Immature natural killer cell (primary cell): ENCODE data around the gene IL4I1. TPM values are rescaled to one million over a fixed set of nuclear protein-coding genes. Genes with fewer than 3 reads are reported as not detected.
"Not testable (repeated sequence)": the region's sequence is repeated elsewhere in the genome, so short reads cannot be mapped to it uniquely, and the experiment has no call there.

Experiments
- DNase-seq, 3 donors: peaks; one replicate each; pipeline ENCODE4 v3.0.0; 2022; ENCODE audit warnings: mixed read lengths in 1 of 3
- H3K27ac Mint-ChIP-seq, 6 donors: one replicate each; pipeline ENCODE4 v1.8.0; 2020; ENCODE audit warnings: mixed read lengths in 6 of 6, mild to moderate bottlenecking in 5 of 6, inconsistent platforms in 4 of 6, moderate library complexity in 3 of 6
- H3K27me3 Mint-ChIP-seq, 3 donors: one replicate each; pipeline ENCODE4 v1.8.0; 2020 to 2021; ENCODE audit warnings: low read depth in 3 of 3, mild to moderate bottlenecking in 3 of 3, mixed read lengths in 3 of 3, moderate library complexity in 3 of 3, inconsistent platforms in 1 of 3
- H3K36me3 Mint-ChIP-seq, 3 donors: one replicate each; pipeline ENCODE4 v1.8.0; 2020; ENCODE audit warnings: mixed read lengths in 3 of 3, inconsistent platforms in 2 of 3, mild to moderate bottlenecking in 2 of 3
- H3K4me1 Mint-ChIP-seq, 2 donors: one replicate each; pipeline ENCODE4 v1.8.0; 2020; ENCODE audit warnings: inconsistent platforms in 2 of 2, mild to moderate bottlenecking in 2 of 2, mixed read lengths in 2 of 2, moderate library complexity in 1 of 2
- H3K4me3 Mint-ChIP-seq, 5 donors: one replicate each; pipeline ENCODE4 v1.8.0; 2020; ENCODE audit warnings: mild to moderate bottlenecking in 5 of 5, mixed read lengths in 5 of 5, inconsistent platforms in 3 of 5, moderate library complexity in 3 of 5
- H3K9me3 Mint-ChIP-seq, 6 donors: one replicate each; pipeline ENCODE4 v1.8.0; 2020; ENCODE audit warnings: mild to moderate bottlenecking in 6 of 6, mixed read lengths in 6 of 6, inconsistent platforms in 4 of 6, moderate library complexity in 3 of 6
- polyA plus RNA-seq, 3 donors: library from polyadenylated mRNA; unstranded; fragments of 300-500 nt; fragmentation: Illumina TruSeq; gene quantifications; one replicate each; pipeline ENCODE4 v1.2.3, GENCODE V29; 2021

Gene IL4I1, protein sequence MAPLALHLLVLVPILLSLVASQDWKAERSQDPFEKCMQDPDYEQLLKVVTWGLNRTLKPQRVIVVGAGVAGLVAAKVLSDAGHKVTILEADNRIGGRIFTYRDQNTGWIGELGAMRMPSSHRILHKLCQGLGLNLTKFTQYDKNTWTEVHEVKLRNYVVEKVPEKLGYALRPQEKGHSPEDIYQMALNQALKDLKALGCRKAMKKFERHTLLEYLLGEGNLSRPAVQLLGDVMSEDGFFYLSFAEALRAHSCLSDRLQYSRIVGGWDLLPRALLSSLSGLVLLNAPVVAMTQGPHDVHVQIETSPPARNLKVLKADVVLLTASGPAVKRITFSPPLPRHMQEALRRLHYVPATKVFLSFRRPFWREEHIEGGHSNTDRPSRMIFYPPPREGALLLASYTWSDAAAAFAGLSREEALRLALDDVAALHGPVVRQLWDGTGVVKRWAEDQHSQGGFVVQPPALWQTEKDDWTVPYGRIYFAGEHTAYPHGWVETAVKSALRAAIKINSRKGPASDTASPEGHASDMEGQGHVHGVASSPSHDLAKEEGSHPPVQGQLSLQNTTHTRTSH
- polyA plus RNA-seq, result under 1 TPM in 2 of 3 donors, not detected in 1; 0.27 to 0.40 TPM

- peaks cover 3 to 14% (median 3%) of the 10 kb centered on the region in 3 donors for H3K27me3 Mint-ChIP-seq
These were observed at the start of gene IL4I1 for GRCh38 chr19:49896863-49897621. Gene IL4I1, minus strand, starts transcription at chr19:49896887. Its CDS starts 727 bp downstream, at chr19:49896160.

DNA sequence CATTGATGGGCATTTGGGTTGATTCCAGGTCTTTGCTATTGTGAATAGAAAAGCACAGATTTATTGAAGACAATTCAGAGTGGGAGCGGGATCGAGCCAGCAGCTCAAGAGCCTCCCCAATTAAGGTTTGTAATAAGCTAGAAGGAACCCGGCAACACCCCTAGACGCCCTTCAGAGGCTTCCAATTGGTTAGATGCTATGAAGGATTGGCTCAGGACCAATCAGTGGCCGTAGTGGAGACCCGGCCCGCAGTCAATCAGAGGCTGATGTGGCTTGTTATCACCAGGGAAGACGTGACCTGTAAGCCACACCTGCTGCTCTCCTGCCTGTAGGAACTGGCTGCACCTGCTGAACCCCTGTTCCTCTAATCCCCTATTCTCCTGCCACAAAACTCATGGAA lies 49.7 kb upstream of the IL4I1 start:
- Mint-ChIP-seq H3K36me3 (peaks cover 0 to 3% (median 0%) of the 10 kb centered on the region in 3 donors), H3K9me3 (peaks cover 0 to 4% (median under 1%) of the 10 kb centered on the region in 6 donors), H3K4me1 (no peaks in the 10 kb centered on the region), H3K4me3 (no peak overlapping the region), H3K27me3 (peaks cover 4 to 20% (median 4%) of the 10 kb centered on the region in 3 donors), H3K27ac (no peak overlapping the region)
- no peak for DNase-seq

More at GRCh38 chr19:49896863-49897621, at the start of gene IL4I1:
- Mint-ChIP-seq H3K27ac (peak within 1 kb of the TSS; percentile 85 to 96 (median 90)), H3K9me3 (peaks cover 0 to 1% (median 0%) of the 10 kb centered on the region in 6 donors), H3K4me1 (peaks cover 18 to 23% of the 10 kb centered on the region in 2 donors), H3K36me3 (peaks cover 0 to 3% (median 0%) of the 10 kb centered on the region in 3 donors), H3K4me3 (peak within 1 kb of the TSS; percentile 62 to 89 (median 74))
- DNase-seq, result peak; percentile 55 to 63 (median 57)

DNA sequence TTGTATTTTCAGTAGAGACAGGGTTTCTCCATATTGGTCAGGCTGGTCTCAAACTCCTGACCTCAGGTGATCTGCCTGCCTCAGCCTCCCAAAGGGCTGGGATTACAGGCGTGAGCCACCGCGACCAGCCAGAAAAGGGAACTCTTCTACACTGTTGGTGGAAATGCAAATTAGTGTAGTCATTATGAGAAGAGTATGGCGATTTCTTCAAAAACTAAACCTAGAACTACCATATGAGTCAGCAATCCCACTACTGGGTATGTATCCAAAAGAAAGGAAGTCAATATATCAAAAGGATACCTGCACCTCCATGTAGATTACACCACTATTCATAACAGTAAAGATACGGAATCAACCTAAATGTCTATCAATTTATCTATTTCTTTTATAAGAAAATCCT lies 47.9 kb upstream of the IL4I1 start:
- H3K27ac Mint-ChIP-seq, DNase-seq, H3K4me3 Mint-ChIP-seq, H3K9me3 Mint-ChIP-seq, H3K4me1 Mint-ChIP-seq, H3K36me3 Mint-ChIP-seq: not testable (repeated sequence)
- H3K27me3 Mint-ChIP-seq, result peaks cover 4 to 12% (median 4%) of the 10 kb centered on the region in 3 donors

- no peak overlapping the region for H3K4me3 Mint-ChIP-seq
- H3K9me3 Mint-ChIP-seq, result peaks cover 0 to 2% (median 0%) of the 10 kb centered on the region in 6 donors
- DNase-seq, result no peak
- peaks cover 1 to 12% (median 7%) of the 10 kb centered on the region in 3 donors for H3K27me3 Mint-ChIP-seq
- H3K36me3 Mint-ChIP-seq, result peaks cover 0 to 2% (median 0%) of the 10 kb centered on the region in 3 donors
- H3K27ac Mint-ChIP-seq, result peak overlapping the region in 1 of 6 donors; percentile 42
- H3K4me1 Mint-ChIP-seq, result peaks cover 5 to 10% of the 10 kb centered on the region in 2 donors
These were observed 43.8 kb upstream of the IL4I1 start for GRCh38 chr19:49940482-49940791.

- H3K9me3 Mint-ChIP-seq, result peaks cover 0 to 2% (median 0%) of the 10 kb centered on the region in 6 donors
- H3K4me3 Mint-ChIP-seq, result no peak overlapping the region
- peak overlapping the region in 1 of 6 donors; percentile 42 for H3K27ac Mint-ChIP-seq
- H3K27me3 Mint-ChIP-seq, result peaks cover 0 to 9% (median 7%) of the 10 kb centered on the region in 3 donors
- H3K4me1 Mint-ChIP-seq, result peaks cover 5 to 10% of the 10 kb centered on the region in 2 donors
- H3K36me3 Mint-ChIP-seq, result no peaks in the 10 kb centered on the region
- no peak for DNase-seq
These were observed 43.2 kb upstream of the IL4I1 start for GRCh38 chr19:49939721-49940481.

GRCh38 chr19:49938662-49939061 lies 42.0 kb upstream of the IL4I1 start:
- H3K4me3 Mint-ChIP-seq, result no peak overlapping the region
- H3K36me3 Mint-ChIP-seq, result no peaks in the 10 kb centered on the region
- no peak overlapping the region for H3K27ac Mint-ChIP-seq
- peaks cover 0 to 2% (median 0%) of the 10 kb centered on the region in 6 donors for H3K9me3 Mint-ChIP-seq
- H3K27me3 Mint-ChIP-seq, result peaks cover 0 to 4% (median 3%) of the 10 kb centered on the region in 3 donors
- H3K4me1 Mint-ChIP-seq, result peaks cover 8 to 14% of the 10 kb centered on the region in 2 donors
- no peak for DNase-seq

DNA sequence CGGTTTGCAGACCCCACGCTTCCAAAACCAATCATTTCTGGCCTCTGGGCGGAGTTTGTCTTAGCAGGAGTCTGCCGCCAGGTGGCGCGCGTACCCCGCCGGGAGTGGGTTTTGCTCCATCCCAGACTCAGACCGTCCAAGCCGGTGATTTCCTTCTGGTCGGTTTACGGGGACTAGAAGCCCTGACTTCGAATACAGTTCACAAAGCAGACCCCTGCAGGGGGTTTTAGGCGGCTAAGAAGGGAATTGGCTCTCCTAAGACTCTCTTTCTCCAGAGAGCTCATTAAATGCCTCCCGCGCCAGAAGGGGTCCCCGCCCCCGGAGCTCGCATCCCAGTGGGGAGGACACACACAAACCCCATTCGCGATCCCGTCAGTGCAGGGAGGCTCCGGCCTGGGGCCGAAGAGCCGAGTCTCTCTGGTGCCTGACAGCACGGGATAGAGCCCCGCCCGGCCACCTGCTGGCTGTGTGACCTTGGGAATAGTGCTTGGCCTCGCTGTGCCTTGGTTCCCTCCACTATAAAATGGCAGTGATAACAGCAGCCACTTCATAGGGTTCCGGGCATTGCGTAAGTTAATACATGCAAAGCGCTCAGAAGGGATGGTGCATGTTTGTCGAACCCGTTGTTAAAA lies 41.2 kb upstream of the IL4I1 start:
- Mint-ChIP-seq H3K27ac (no peak overlapping the region), H3K4me3 (peak overlapping the region in 1 of 5 donors; percentile 20), H3K27me3 (peaks cover 0 to 4% (median 2%) of the 10 kb centered on the region in 3 donors), H3K4me1 (peaks cover 16 to 21% of the 10 kb centered on the region in 2 donors), H3K9me3 (no peaks in the 10 kb centered on the region), H3K36me3 (no peaks in the 10 kb centered on the region)
- peak; percentile 74 to 76 (median 74) for DNase-seq

DNA sequence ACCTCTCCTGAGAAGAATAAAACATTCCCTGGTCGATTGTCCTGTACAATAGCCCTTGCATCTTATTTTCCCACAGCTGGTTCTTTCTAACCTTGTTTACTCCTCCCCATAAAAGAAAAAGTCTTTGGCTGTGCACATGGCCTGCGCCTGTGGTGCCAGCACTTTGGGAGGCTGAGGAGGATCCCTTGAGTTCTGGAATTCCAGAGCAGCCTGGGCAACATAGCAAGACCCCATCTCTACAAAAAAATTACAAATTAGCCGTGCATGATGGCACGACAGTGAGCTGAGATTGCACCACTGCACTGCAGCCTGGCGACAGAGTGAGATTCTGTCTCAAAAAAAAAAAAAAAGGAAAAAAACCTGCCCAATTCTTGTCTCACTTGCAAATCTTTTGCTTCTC lies 39.9 kb upstream of the IL4I1 start:
- H3K9me3 Mint-ChIP-seq, result no peaks in the 10 kb centered on the region
- peak overlapping the region in 1 of 6 donors; percentile 15 for H3K27ac Mint-ChIP-seq
- no peak for DNase-seq
- H3K4me1 Mint-ChIP-seq, result peaks cover 30 to 33% of the 10 kb centered on the region in 2 donors
- H3K27me3 Mint-ChIP-seq, result peaks cover 5 to 10% (median 6%) of the 10 kb centered on the region in 3 donors
- H3K36me3 Mint-ChIP-seq, result no peaks in the 10 kb centered on the region
- H3K4me3 Mint-ChIP-seq, result no peak overlapping the region

DNA sequence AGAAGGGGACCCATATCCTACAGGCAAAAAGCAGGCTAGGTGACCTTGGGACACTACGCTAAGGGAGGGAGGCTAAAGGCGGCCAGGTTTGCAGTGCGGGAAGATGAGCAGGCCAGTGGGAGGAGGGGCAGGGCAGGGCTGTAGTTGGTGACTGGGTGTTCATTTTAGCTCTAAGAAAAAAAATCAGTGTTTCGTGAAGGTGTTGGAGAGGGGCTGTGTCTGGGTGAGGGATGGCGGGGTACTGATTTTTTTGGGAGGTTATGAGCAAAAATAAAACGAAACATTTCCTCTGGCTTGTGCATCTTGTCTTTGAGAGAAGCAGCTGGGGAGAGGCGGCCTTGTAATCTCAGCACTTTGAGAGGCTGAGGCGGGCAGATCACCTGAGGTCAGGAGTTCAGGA lies 37.0 kb upstream of the IL4I1 start:
- Mint-ChIP-seq H3K4me1 (peaks cover 56 to 57% of the 10 kb centered on the region in 2 donors), H3K9me3 (peaks cover 0 to 2% (median 0%) of the 10 kb centered on the region in 6 donors), H3K27ac (peak overlapping the region in 5 of 6 donors; percentile 31 to 79 (median 61)), H3K27me3 (peaks cover 22 to 28% (median 26%) of the 10 kb centered on the region in 3 donors), H3K4me3 (peak overlapping the region in 3 of 5 donors; percentile 34 to 65 (median 65)), H3K36me3 (no peaks in the 10 kb centered on the region)
- DNase-seq, result no peak

DNA sequence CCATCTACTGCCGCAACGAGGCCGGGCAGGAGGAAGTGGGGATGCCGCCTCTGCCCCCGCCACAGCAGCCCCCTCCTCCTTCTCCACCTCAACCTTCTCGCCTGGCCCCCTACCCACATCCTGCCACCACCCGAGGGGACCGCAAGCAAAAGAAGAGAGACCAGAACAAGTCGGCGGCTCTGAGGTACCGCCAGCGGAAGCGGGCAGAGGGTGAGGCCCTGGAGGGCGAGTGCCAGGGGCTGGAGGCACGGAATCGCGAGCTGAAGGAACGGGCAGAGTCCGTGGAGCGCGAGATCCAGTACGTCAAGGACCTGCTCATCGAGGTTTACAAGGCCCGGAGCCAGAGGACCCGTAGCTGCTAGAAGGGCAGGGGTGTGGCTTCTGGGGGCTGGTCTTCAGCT lies 36.0 kb upstream of the IL4I1 start:
- Mint-ChIP-seq H3K4me1 (peaks cover 63 to 66% of the 10 kb centered on the region in 2 donors), H3K4me3 (peak overlapping the region; percentile 65 to 83 (median 77)), H3K27ac (peak overlapping the region; percentile 31 to 79 (median 70)), H3K9me3 (peaks cover 0 to 2% (median 0%) of the 10 kb centered on the region in 6 donors), H3K36me3 (no peaks in the 10 kb centered on the region), H3K27me3 (peaks cover 26 to 36% (median 30%) of the 10 kb centered on the region in 3 donors)
- peak; percentile 81 to 84 (median 82) for DNase-seq

DNA sequence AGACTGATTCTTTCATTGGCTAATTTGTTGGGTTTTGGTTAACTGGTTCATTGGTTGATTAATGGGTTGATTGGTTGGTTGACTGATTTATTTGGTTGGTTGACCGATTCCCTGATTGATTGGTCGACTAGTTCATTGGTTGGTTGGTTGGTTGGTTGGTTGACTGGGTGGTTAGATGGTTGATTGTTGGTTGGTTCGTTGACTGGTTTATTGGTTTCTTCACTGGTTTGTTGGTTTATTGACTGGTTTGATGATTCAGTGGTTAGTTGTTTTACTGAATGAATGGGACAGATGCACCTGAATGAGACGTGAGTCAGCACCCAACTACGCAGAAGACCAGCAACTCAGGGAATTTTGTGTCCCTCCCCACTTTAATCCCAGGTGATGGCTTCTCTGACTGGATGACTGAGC lies 35.4 kb upstream of the IL4I1 start:
- H3K36me3 Mint-ChIP-seq, result no peaks in the 10 kb centered on the region
- peaks cover 26 to 39% (median 34%) of the 10 kb centered on the region in 3 donors for H3K27me3 Mint-ChIP-seq
- peaks cover 0 to 2% (median 0%) of the 10 kb centered on the region in 6 donors for H3K9me3 Mint-ChIP-seq
- peak overlapping the region; percentile 33 to 98 (median 76) for H3K4me3 Mint-ChIP-seq
- no peak for DNase-seq
- H3K4me1 Mint-ChIP-seq, result peaks cover 67 to 68% of the 10 kb centered on the region in 2 donors
- H3K27ac Mint-ChIP-seq, result peak overlapping the region; percentile 2 to 61 (median 28)

DNA sequence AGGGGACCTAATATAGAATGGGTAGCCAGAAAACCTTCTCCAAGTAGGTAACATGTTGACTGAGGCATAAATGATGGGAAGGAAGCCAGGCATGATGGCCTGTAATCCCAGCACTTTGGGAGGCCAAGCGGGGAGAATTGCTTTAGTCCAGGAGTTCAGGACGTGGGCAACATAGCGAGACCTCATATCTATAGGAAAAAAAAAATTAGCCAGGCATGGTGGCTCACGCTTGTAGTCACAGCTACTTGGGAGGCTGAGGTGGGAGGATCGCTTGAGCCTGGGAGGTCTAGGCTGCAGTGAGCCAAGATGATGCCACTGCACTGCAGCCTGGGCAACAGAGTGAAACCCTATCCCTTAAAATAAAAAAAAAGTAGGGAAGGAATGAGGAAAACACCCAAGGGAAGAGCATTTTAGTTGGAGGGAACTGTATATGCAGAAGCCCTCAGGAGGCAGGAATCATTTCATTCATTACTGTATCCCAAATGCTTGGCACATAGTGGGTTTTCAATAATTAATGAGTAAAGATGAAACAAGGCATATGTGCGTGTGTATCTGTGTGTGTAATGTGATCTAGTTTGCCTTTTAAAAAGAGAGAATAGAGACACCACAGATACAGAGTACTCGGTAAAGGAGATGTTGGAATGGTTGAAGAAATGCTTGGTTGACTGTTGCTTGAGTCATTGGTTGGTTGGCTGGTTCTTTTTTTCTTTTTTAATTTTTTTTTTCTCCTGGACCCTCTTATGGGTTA lies 34.8 kb upstream of the IL4I1 start:
- Mint-ChIP-seq H3K36me3 (no peaks in the 10 kb centered on the region), H3K9me3 (peaks cover 0 to 2% (median 0%) of the 10 kb centered on the region in 6 donors), H3K27ac (peak overlapping the region; percentile 27 to 97 (median 44)), H3K4me1 (peaks cover 67 to 68% of the 10 kb centered on the region in 2 donors), H3K4me3 (peak overlapping the region; percentile 33 to 99 (median 94)), H3K27me3 (peaks cover 26 to 39% (median 34%) of the 10 kb centered on the region in 3 donors)
- DNase-seq, result no peak
